ENCODE measurements around the gene AEBP2.

GRCh38 chr12:19431407-19432308 lies 7.6 kb upstream of the AEBP2 start:
- TF ChIP-seq, protein P1, sequence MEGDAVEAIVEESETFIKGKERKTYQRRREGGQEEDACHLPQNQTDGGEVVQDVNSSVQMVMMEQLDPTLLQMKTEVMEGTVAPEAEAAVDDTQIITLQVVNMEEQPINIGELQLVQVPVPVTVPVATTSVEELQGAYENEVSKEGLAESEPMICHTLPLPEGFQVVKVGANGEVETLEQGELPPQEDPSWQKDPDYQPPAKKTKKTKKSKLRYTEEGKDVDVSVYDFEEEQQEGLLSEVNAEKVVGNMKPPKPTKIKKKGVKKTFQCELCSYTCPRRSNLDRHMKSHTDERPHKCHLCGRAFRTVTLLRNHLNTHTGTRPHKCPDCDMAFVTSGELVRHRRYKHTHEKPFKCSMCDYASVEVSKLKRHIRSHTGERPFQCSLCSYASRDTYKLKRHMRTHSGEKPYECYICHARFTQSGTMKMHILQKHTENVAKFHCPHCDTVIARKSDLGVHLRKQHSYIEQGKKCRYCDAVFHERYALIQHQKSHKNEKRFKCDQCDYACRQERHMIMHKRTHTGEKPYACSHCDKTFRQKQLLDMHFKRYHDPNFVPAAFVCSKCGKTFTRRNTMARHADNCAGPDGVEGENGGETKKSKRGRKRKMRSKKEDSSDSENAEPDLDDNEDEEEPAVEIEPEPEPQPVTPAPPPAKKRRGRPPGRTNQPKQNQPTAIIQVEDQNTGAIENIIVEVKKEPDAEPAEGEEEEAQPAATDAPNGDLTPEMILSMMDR (conservative IDR thresholded peaks at IDR 0.05): no peak
- TF ChIP-seq ZFX (IDR thresholded peaks at IDR 0.05): no peak
